Karpas-422 (cell line): ENCODE data around the gene DUSP15. TPM values are rescaled to one million over a fixed set of nuclear protein-coding genes. Genes with fewer than 3 reads are reported as not detected.
"Not testable (repeated sequence)": the region's sequence is repeated elsewhere in the genome, so short reads cannot be mapped to it uniquely, and the experiment has no call there.

Experiments used
- DNase-seq: peaks from one replicate; pipeline ENCODE4 v3.0.0-alpha.2; 2015
- H2AFZ ChIP-seq: fragments of 200-600 bp; sonication (generic); 2 replicates; pipeline ENCODE4 v1.6.1; 2014; ENCODE audit warnings: antibody characterized with exemption, low read length, mixed read lengths
- H3K27ac ChIP-seq: fragments of 200-600 bp; sonication (generic); 2 replicates; pipeline ENCODE4 v1.5.1; 2014; ENCODE audit warnings: mild to moderate bottlenecking, low read length, moderate library complexity
- H3K27me3 ChIP-seq: fragments of 200-600 bp; sonication (generic); 2 replicates; pipeline ENCODE4 v1.6.1; 2014; ENCODE audit warnings: low read length, mixed read lengths
- H3K36me3 ChIP-seq: fragments of 200-600 bp; sonication (generic); 2 replicates; pipeline ENCODE4 v1.6.1; 2014; ENCODE audit warnings: low read length, mixed read lengths; ENCODE audit not compliant: insufficient read depth
- H3K4me1 ChIP-seq: fragments of 200-600 bp; sonication (generic); 2 replicates; pipeline ENCODE4 v1.6.1; 2014; ENCODE audit warnings: mild to moderate bottlenecking, low read length, mixed read lengths
- H3K4me2 ChIP-seq: fragments of 200-600 bp; sonication (generic); 2 replicates; pipeline ENCODE4 v1.6.1; 2014; ENCODE audit warnings: low read length, low read depth, mild to moderate bottlenecking; ENCODE audit not compliant: poor library complexity, severe bottlenecking
- H3K4me3 ChIP-seq: fragments of 200-600 bp; sonication (generic); 2 replicates; pipeline ENCODE4 v1.5.1; 2014; ENCODE audit warnings: mild to moderate bottlenecking, antibody characterized with exemption, low read length, mixed read lengths
- H3K79me2 ChIP-seq: fragments of 200-600 bp; sonication (generic); 2 replicates; pipeline ENCODE4 v1.6.1; 2014; ENCODE audit warnings: mild to moderate bottlenecking, low read length, mixed read lengths
- H3K9ac ChIP-seq: fragments of 200-600 bp; sonication (generic); 2 replicates; pipeline ENCODE4 v1.6.0; 2014; ENCODE audit warnings: low read length
- H3K9me2 ChIP-seq: fragments of 200-600 bp; sonication (generic), shearing (Covaris generic); replicated peaks from 2 replicates; pipeline ENCODE4 v1.6.0; 2014; ENCODE audit warnings: mild to moderate bottlenecking, low read length, moderate library complexity; ENCODE audit not compliant: insufficient read depth
- H3K9me3 ChIP-seq: fragments of 300-700, 200-600 bp; sonication (generic); 2 replicates; pipeline ENCODE4 v1.6.1; 2014; ENCODE audit warnings: low read length, mixed read lengths
- H4K20me1 ChIP-seq: fragments of 200-600 bp; sonication (generic); 2 replicates; pipeline ENCODE4 v1.6.1; 2014; ENCODE audit warnings: mild to moderate bottlenecking, antibody characterized with exemption, low read length, low read depth; ENCODE audit not compliant: insufficient read depth
- total RNA-seq: library from RNA; depleted of rRNA; stranded (reverse); fragments of >200 nt; shearing (Covaris generic); gene quantifications from 2 replicates; pipeline ENCODE4 v1.2.3, GENCODE V29; 2014; ENCODE audit warnings: low replicate concordance; rRNA removed

Gene DUSP15, protein sequence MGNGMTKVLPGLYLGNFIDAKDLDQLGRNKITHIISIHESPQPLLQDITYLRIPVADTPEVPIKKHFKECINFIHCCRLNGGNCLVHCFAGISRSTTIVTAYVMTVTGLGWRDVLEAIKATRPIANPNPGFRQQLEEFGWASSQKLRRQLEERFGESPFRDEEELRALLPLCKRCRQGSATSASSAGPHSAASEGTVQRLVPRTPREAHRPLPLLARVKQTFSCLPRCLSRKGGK
- not detected in 2 replicates for total RNA-seq

- no peak for DNase-seq
- Histone ChIP-seq H2AFZ (no peak within 1 kb of the TSS), H3K27ac (no peak within 1 kb of the TSS), H3K9me2 (no peaks in the 10 kb centered on the region), H3K4me2 (no peak within 1 kb of the TSS), H3K9ac (no peak within 1 kb of the TSS), H3K4me1 (no peaks in the 10 kb centered on the region), H4K20me1 (no peaks in the 10 kb centered on the region), H3K9me3 (no peaks in the 10 kb centered on the region), H3K36me3 (no peaks in the 10 kb centered on the region), H3K27me3 (no peaks in the 10 kb centered on the region), H3K4me3 (no peak within 1 kb of the TSS), H3K79me2 (no peaks in the 10 kb centered on the region)
These were observed at the start of gene DUSP15, which contains the start of gene TTLL9 for GRCh38 chr20:31869942-31870725. Gene DUSP15, minus strand, starts transcription at chr20:31870527. Its CDS starts 190 bp downstream, at chr20:31870337. Gene TTLL9, plus strand, starts transcription at chr20:31870634. Its CDS starts 493 bp downstream, at chr20:31871127.

GRCh38 chr20:31919410-31920155 lies 49.3 kb upstream of the DUSP15 start:
- Histone ChIP-seq H4K20me1 (no peaks in the 10 kb centered on the region), H3K27ac (no peak overlapping the region), H3K27me3 (no peaks in the 10 kb centered on the region), H3K9me2 (no peaks in the 10 kb centered on the region), H3K4me2 (no peak overlapping the region), H3K4me1 (peaks cover 7% of the 10 kb centered on the region), H3K4me3 (no peak overlapping the region), H2AFZ (no peak overlapping the region), H3K79me2 (no peaks in the 10 kb centered on the region), H3K36me3 (no peaks in the 10 kb centered on the region), H3K9ac (no peak overlapping the region), H3K9me3 (no peaks in the 10 kb centered on the region)
- no peak for DNase-seq

GRCh38 chr20:31918466-31919105 lies 48.3 kb upstream of the DUSP15 start:
- Histone ChIP-seq H3K9me2 (no peaks in the 10 kb centered on the region), H3K79me2 (no peaks in the 10 kb centered on the region), H4K20me1 (no peaks in the 10 kb centered on the region), H3K4me1 (peaks cover 7% of the 10 kb centered on the region), H3K9me3 (no peaks in the 10 kb centered on the region), H2AFZ (no peak overlapping the region), H3K27me3 (no peaks in the 10 kb centered on the region), H3K4me2 (no peak overlapping the region), H3K9ac (no peak overlapping the region), H3K27ac (no peak overlapping the region), H3K4me3 (no peak overlapping the region), H3K36me3 (no peaks in the 10 kb centered on the region)
- DNase-seq, result no peak

GRCh38 chr20:31917962-31918412 lies 47.7 kb upstream of the DUSP15 start:
- H3K27me3 ChIP-seq, H3K4me2 ChIP-seq, H3K4me1 ChIP-seq, H2AFZ ChIP-seq, H3K79me2 ChIP-seq, H3K9me3 ChIP-seq, H3K36me3 ChIP-seq, H3K4me3 ChIP-seq, DNase-seq, H3K9ac ChIP-seq, H3K27ac ChIP-seq, H4K20me1 ChIP-seq, H3K9me2 ChIP-seq: not testable (repeated sequence)

DNA sequence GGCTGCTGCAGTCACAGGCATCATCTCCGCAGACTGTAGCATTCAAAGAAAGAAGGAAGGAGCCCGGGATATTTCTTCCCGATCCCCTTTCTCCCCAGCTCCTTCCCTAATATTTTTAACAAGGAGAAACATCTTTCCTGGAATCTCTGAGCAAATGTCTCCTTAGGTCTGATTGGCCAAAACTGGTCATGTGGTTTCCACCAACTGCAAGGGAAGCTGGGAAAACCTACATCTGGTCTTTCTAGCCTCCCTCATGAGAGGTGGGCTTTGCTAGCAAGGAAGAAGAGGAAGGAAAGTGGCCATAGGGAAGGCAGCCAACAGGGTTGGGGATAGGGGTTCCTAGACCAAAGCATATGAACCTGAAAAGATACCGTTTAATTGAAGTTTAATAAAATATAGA lies 46.4 kb upstream of the DUSP15 start:
- H3K27me3 ChIP-seq, result no peaks in the 10 kb centered on the region
- DNase-seq, result no peak

GRCh38 chr20:31915491-31916280 lies 45.4 kb upstream of the DUSP15 start:
- DNase-seq, result no peak
- Histone ChIP-seq H3K27ac (no peak overlapping the region), H3K79me2 (no peaks in the 10 kb centered on the region), H3K36me3 (no peaks in the 10 kb centered on the region), H3K4me2 (no peak overlapping the region), H3K9ac (no peak overlapping the region), H3K4me3 (no peak overlapping the region), H3K4me1 (peaks cover 7% of the 10 kb centered on the region), H3K9me3 (no peaks in the 10 kb centered on the region), H2AFZ (no peak overlapping the region), H4K20me1 (no peaks in the 10 kb centered on the region), H3K27me3 (no peaks in the 10 kb centered on the region), H3K9me2 (no peaks in the 10 kb centered on the region)

More for the DNA sequence above, 46.4 kb upstream of the DUSP15 start:
- H2AFZ ChIP-seq, result no peak overlapping the region
- no peaks in the 10 kb centered on the region for H4K20me1 ChIP-seq
- no peak overlapping the region for H3K9ac ChIP-seq
- H3K4me1 ChIP-seq, result peaks cover 7% of the 10 kb centered on the region
- H3K27ac ChIP-seq, result no peak overlapping the region
- no peak overlapping the region for H3K4me3 ChIP-seq
- no peaks in the 10 kb centered on the region for H3K79me2 ChIP-seq
- no peaks in the 10 kb centered on the region for H3K36me3 ChIP-seq
- H3K4me2 ChIP-seq, result no peak overlapping the region
- no peaks in the 10 kb centered on the region for H3K9me3 ChIP-seq
- no peaks in the 10 kb centered on the region for H3K9me2 ChIP-seq

DNA sequence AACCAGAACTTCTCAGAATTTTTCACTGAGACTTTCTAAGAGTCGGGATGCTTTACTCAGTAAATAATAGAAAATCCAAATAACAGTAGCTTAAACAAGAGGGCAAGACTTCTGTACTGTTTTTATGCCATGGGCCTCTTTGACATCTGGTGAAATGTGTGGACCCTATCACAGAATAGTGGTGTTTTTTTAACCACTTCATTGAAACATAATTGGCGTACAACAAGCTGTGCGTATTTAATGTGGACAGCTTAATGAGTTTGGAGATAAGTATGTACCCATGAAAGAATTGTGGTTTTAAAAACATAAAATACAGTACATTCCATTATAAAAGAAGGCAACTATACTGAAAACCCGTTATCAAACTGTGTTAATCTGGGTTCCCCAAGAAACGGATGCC lies 43.8 kb upstream of the DUSP15 start:
- Histone ChIP-seq H3K27ac (no peak overlapping the region), H2AFZ (no peak overlapping the region), H3K9me3 (no peaks in the 10 kb centered on the region), H3K4me2 (no peak overlapping the region), H3K27me3 (no peaks in the 10 kb centered on the region), H3K4me1 (no peaks in the 10 kb centered on the region), H4K20me1 (no peaks in the 10 kb centered on the region), H3K79me2 (no peaks in the 10 kb centered on the region), H3K9me2 (no peaks in the 10 kb centered on the region), H3K4me3 (no peak overlapping the region), H3K9ac (no peak overlapping the region), H3K36me3 (no peaks in the 10 kb centered on the region)
- DNase-seq, result no peak
